Chondrocyte (in vitro differentiated cells): ENCODE measurements around the gene USP49. TPM values are rescaled to one million over a fixed set of nuclear protein-coding genes. Genes with fewer than 3 reads are reported as not detected.

Source experiments
- DNase-seq: peaks from one replicate; pipeline ENCODE4 v3.0.0; 2021; ENCODE audit warnings: mixed read lengths, low spot score
- H3K27ac Mint-ChIP-seq: one replicate; pipeline ENCODE4 v1.8.0; 2021; ENCODE audit warnings: mild to moderate bottlenecking, moderate library complexity, mixed read lengths; ENCODE audit not compliant: unreplicated experiment
- H3K27me3 Mint-ChIP-seq: 2 replicates; pipeline ENCODE4 v1.8.0; 2021; ENCODE audit warnings: low read depth, mixed read lengths
- H3K36me3 Mint-ChIP-seq: 2 replicates; pipeline ENCODE4 v1.8.0; 2021; ENCODE audit warnings: low read depth, mixed read lengths
- H3K4me1 Mint-ChIP-seq: 2 replicates; pipeline ENCODE4 v1.8.0; 2021; ENCODE audit warnings: low read depth, mild to moderate bottlenecking, mixed read lengths
- H3K4me3 Mint-ChIP-seq: one replicate; pipeline ENCODE4 v1.8.0; 2021; ENCODE audit warnings: mild to moderate bottlenecking, moderate library complexity, mixed read lengths; ENCODE audit not compliant: unreplicated experiment
- H3K9me3 Mint-ChIP-seq: 2 replicates; pipeline ENCODE4 v1.8.0; 2021; ENCODE audit warnings: low read depth, mixed read lengths
- total RNA-seq: library from RNA; stranded (reverse); gene quantifications from 3 replicates; pipeline ENCODE4 v1.2.1, GENCODE V29; 2021
- TF ChIP-seq, protein P1 (sequence below): fragments of 200-600 bp; sonication (generic); IDR thresholded peaks from 2 replicates; pipeline ENCODE4 v1.5.0; 2021; ENCODE audit warnings: antibody characterized with exemption, mild to moderate bottlenecking, moderate library complexity

USP49 gene
- total RNA-seq, 1 donor from 2014 or later, result 3.5 TPM

DNA sequence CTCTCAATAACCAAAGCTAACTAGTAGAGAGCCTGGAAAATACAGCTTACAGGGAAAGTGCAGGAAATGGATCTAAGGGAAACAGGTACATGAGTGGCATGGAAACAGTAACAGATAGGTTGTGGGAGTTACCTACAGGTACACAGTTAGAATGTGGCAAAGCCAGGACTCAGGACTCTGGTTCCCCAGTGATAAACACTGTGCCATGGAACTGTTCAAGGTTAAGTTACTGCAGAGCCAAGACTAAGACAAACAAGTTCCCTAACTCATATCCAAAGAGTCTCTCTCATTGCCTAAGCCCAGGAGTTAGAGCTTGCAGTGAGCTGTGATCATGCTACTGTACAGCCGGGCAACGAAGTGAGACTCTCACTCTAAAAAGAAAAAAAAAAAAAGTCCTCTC lies 19.2 kb upstream of the USP49 start:
- Mint-ChIP-seq H3K4me3 (no peak overlapping the region), H3K9me3 (no peaks in the 10 kb centered on the region), H3K27ac (no peak overlapping the region), H3K4me1 (peaks cover 17% of the 10 kb centered on the region), H3K36me3 (peaks cover 20% of the 10 kb centered on the region), H3K27me3 (no peaks in the 10 kb centered on the region)
- TF ChIP-seq, protein P1, sequence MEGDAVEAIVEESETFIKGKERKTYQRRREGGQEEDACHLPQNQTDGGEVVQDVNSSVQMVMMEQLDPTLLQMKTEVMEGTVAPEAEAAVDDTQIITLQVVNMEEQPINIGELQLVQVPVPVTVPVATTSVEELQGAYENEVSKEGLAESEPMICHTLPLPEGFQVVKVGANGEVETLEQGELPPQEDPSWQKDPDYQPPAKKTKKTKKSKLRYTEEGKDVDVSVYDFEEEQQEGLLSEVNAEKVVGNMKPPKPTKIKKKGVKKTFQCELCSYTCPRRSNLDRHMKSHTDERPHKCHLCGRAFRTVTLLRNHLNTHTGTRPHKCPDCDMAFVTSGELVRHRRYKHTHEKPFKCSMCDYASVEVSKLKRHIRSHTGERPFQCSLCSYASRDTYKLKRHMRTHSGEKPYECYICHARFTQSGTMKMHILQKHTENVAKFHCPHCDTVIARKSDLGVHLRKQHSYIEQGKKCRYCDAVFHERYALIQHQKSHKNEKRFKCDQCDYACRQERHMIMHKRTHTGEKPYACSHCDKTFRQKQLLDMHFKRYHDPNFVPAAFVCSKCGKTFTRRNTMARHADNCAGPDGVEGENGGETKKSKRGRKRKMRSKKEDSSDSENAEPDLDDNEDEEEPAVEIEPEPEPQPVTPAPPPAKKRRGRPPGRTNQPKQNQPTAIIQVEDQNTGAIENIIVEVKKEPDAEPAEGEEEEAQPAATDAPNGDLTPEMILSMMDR, result no peak
- no peak for DNase-seq

DNA sequence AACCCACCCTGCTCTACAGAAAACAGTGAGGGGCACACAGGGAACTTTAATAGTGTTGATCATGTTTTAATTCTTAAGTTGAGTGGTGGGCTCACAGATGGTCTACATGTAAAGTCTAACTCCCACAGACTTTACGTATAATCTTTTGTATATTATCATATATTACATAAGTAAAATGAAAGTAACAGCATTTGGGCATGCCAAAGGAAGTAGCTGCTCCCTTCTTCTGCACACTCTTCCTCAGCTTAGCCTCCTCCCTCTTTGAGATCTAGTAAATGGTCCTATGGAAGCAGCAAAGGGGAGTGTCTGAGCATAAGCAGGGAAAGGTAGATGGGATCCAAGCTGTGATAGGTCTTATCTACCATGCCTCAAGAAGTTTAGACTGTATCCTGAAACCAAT lies 14.6 kb upstream of the USP49 start:
- TF ChIP-seq, protein P1, result no peak
- no peaks in the 10 kb centered on the region for H3K27me3 Mint-ChIP-seq
- no peak overlapping the region for H3K27ac Mint-ChIP-seq

DNA sequence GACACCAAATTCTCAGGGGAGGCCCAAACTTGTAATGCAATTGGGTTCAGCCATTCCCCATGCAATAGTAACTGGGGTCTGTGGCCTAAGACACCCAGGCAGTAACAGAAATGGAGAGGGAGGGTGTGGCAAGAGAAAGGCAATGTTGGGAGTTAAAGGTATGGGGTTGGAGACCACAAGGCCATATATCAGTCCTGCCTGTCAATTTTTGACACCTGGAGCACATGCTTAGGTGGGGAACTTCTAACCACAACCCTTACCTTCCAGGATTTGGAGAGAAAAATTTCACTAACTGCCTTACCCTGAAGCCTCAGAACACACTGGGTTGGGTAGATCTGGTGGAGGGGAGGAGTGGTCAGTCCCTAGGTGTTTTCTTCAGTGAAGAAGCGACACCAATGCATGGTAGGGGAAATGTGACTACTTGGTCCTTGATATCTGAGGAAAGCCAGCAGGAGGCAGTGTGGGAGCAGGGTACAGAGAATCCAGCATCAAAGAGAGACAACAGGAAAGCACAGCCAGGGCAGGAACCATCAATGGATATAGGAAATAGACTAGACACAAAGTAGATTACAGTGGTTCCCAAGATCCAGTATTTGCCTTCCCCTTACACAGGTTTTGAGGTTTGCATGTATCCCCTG lies 6.8 kb upstream of the USP49 start:
- Mint-ChIP-seq H3K36me3 (peaks cover 12% of the 10 kb centered on the region), H3K27me3 (no peaks in the 10 kb centered on the region), H3K4me1 (no peaks in the 10 kb centered on the region), H3K27ac (no peak overlapping the region), H3K4me3 (no peak overlapping the region), H3K9me3 (no peaks in the 10 kb centered on the region)
- TF ChIP-seq, protein P1, result peak; percentile 45
- DNase-seq, result no peak

More for the DNA sequence above, 14.6 kb upstream of the USP49 start:
- no peak overlapping the region for H3K4me3 Mint-ChIP-seq
- no peak for DNase-seq
- H3K36me3 Mint-ChIP-seq, result peaks cover 33% of the 10 kb centered on the region
- H3K4me1 Mint-ChIP-seq, result no peaks in the 10 kb centered on the region
- no peaks in the 10 kb centered on the region for H3K9me3 Mint-ChIP-seq

DNA sequence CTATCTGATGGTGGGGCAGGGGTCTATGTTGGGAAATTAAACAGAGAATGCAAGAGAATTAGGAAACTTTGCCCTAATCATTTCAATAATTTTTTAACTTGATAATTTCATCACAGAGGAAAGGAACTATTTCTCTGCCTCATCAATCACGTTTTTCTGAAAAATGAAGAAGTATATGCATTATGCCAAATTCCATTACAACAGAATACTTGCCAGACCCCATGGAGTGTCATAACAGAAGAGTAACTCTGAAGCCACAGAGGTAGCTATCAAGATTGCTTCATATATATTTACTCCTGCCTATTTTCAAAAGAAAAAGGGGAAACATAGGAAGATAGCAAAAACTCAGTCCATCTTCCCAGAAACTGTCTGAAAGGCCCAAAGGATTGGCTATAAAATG lies 5.7 kb upstream of the USP49 start:
- no peaks in the 10 kb centered on the region for H3K27me3 Mint-ChIP-seq
- TF ChIP-seq, protein P1, result no peak
- peaks cover 6% of the 10 kb centered on the region for H3K4me1 Mint-ChIP-seq
- no peak overlapping the region for H3K4me3 Mint-ChIP-seq
- DNase-seq, result no peak
- H3K9me3 Mint-ChIP-seq, result no peaks in the 10 kb centered on the region
- no peak overlapping the region for H3K27ac Mint-ChIP-seq
- peaks cover 12% of the 10 kb centered on the region for H3K36me3 Mint-ChIP-seq

DNA sequence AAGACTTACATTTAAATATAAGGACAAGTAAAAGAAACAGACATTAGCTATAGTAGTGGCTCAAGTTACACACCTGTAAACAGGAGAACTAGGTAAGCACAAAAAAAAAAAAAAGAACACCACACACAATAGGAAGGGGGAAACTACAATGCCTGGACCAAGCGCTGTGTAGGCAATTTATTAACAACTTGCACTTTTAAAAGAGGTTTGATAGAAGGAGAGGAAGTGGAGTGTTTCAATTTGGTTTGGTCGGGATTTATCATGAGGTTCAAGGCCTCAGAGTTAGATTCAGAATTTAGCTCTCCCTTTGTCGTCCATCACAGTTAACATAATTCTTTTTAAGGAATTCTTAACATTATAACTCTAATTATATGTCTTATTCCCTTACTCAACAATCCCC lies 1.1 kb upstream of the USP49 start:
- Mint-ChIP-seq H3K4me3 (no peak overlapping the region), H3K4me1 (peaks cover 8% of the 10 kb centered on the region), H3K27me3 (no peaks in the 10 kb centered on the region), H3K9me3 (no peaks in the 10 kb centered on the region), H3K36me3 (no peaks in the 10 kb centered on the region), H3K27ac (peak overlapping the region; percentile 92)
- TF ChIP-seq, protein P1, result no peak
- no peak for DNase-seq
